CD14-positive monocyte (primary cell): Measurements from ENCODE around the gene GRID2. TPM values are rescaled to one million over a fixed set of nuclear protein-coding genes. Genes with fewer than 3 reads are reported as not detected.

Experiments used
- DNase-seq, 3 donors: peaks; one replicate each; pipeline ENCODE4 v3.0.0-alpha.2; 2011 to 2022
- H2AFZ ChIP-seq: 2 replicates; pipeline ENCODE4 v1.6.0; 2012; ENCODE audit warnings: mild to moderate bottlenecking, low read depth, low read length, inconsistent platforms; ENCODE audit not compliant: insufficient read depth, poor library complexity, severe bottlenecking
- H3K27ac ChIP-seq, 2 donors: 1 replicate in 1 of 2; 2 replicates in 1 of 2; pipeline ENCODE4 v1.5.1; 2012 to 2013; ENCODE audit warnings: low read length in 2 of 2, control low read depth in 1 of 2, inconsistent platforms in 1 of 2, low read depth in 1 of 2, mild to moderate bottlenecking in 1 of 2
- H3K27me3 ChIP-seq, 2 donors: one replicate each; pipeline versions ENCODE4 v1.6.0 to v1.6.1; 2011 to 2013; ENCODE audit warnings: low read length in 2 of 2; ENCODE audit not compliant: control insufficient read depth in 2 of 2, insufficient read depth in 2 of 2
- H3K36me3 ChIP-seq, 2 donors: replicated peaks in 1 of 2; 1 replicate in 1 of 2; 2 replicates in 1 of 2; pipeline versions ENCODE4 v1.5.1 to v1.6.1; 2012 to 2013; ENCODE audit warnings: low read length in 2 of 2, control low read depth in 1 of 2, inconsistent platforms in 1 of 2, mild to moderate bottlenecking in 1 of 2; ENCODE audit not compliant: insufficient read depth in 2 of 2, control insufficient read depth in 1 of 2
- H3K4me1 ChIP-seq, 2 donors: 1 replicate in 1 of 2; 2 replicates in 1 of 2; pipeline versions ENCODE4 v1.5.1 to v1.6.1; 2012 to 2013; ENCODE audit warnings: low read length in 2 of 2, control low read depth in 1 of 2, inconsistent platforms in 1 of 2, mild to moderate bottlenecking in 1 of 2, moderate library complexity in 1 of 2; ENCODE audit not compliant: insufficient read depth in 2 of 2, control insufficient read depth in 1 of 2
- H3K4me2 ChIP-seq: replicated peaks from 2 replicates; pipeline ENCODE3; 2012; ENCODE audit warnings: low read length, moderate library complexity, mild to moderate bottlenecking; ENCODE audit not compliant: poor library complexity, severe bottlenecking; ENCODE audit errors: extremely low read depth
- H3K4me3 ChIP-seq, 3 experiments: fragments of 200-600 bp in 1 of 3; sonication (generic) in 1 of 3; replicated peaks in 1 of 3; 1 replicate in 2 of 3; 2 replicates in 1 of 3; pipeline ENCODE4 v1.5.1; 2011 to 2013; ENCODE audit warnings: low read length in 3 of 3, mild to moderate bottlenecking in 3 of 3, control low read depth in 2 of 3, low read depth in 2 of 3, inconsistent platforms in 1 of 3, moderate library complexity in 1 of 3
- H3K79me2 ChIP-seq: 2 replicates; pipeline ENCODE4 v1.6.0; 2012; ENCODE audit warnings: mild to moderate bottlenecking, control low read depth, inconsistent platforms, low read length, moderate library complexity; ENCODE audit not compliant: insufficient read depth
- H3K9ac ChIP-seq: 2 replicates; pipeline ENCODE4 v1.6.0; 2017; ENCODE audit warnings: low read length, mild to moderate bottlenecking; ENCODE audit not compliant: insufficient read depth, poor library complexity, severe bottlenecking
- H3K9me3 ChIP-seq, 2 donors: replicated peaks in 1 of 2; 1 replicate in 1 of 2; 2 replicates in 1 of 2; pipeline versions ENCODE4 v1.5.1 to v1.6.1; 2012 to 2013; ENCODE audit warnings: low read length in 2 of 2, control low read depth in 1 of 2; ENCODE audit not compliant: control insufficient read depth in 1 of 2, insufficient read depth in 1 of 2
- H4K20me1 ChIP-seq: 2 replicates; pipeline ENCODE4 v1.6.0; 2012; ENCODE audit warnings: mild to moderate bottlenecking, low read length, control low read depth, moderate library complexity; ENCODE audit not compliant: insufficient read depth
- H3K27ac Mint-ChIP-seq, 7 donors: one replicate each; pipeline ENCODE4 v1.8.0; 2020; ENCODE audit warnings: mild to moderate bottlenecking in 7 of 7, mixed read lengths in 7 of 7, moderate library complexity in 6 of 7, inconsistent platforms in 2 of 7
- H3K27me3 Mint-ChIP-seq, 3 donors: one replicate each; pipeline ENCODE4 v1.8.0; 2021 to 2022; ENCODE audit warnings: low read depth in 3 of 3, mild to moderate bottlenecking in 3 of 3, mixed read lengths in 3 of 3, moderate library complexity in 3 of 3, inconsistent platforms in 1 of 3
- H3K36me3 Mint-ChIP-seq, 2 donors: one replicate each; pipeline ENCODE4 v1.8.0; 2020; ENCODE audit warnings: mixed read lengths in 2 of 2, inconsistent platforms in 1 of 2, mild to moderate bottlenecking in 1 of 2
- H3K4me1 Mint-ChIP-seq: one replicate; pipeline ENCODE4 v1.8.0; 2020; ENCODE audit warnings: mild to moderate bottlenecking, mixed read lengths
- H3K4me3 Mint-ChIP-seq, 2 donors: one replicate each; pipeline ENCODE4 v1.8.0; 2020; ENCODE audit warnings: mild to moderate bottlenecking in 2 of 2, mixed read lengths in 2 of 2, moderate library complexity in 1 of 2
- H3K9me3 Mint-ChIP-seq, 7 donors: one replicate each; pipeline ENCODE4 v1.8.0; 2020 to 2022; ENCODE audit warnings: mixed read lengths in 7 of 7, mild to moderate bottlenecking in 6 of 7, moderate library complexity in 6 of 7, inconsistent platforms in 2 of 7
- CTCF ChIP-seq: fragments of 200-600 bp; IDR thresholded peaks from one replicate; pipeline ENCODE4 v1.8.0; 2022; ENCODE audit warnings: antibody characterized with exemption, mild to moderate bottlenecking
- WGBS: methylation state at CpG from one replicate; pipeline ENCODE4 v1.1.5; 2013; ENCODE audit warnings: missing lambda C conversion rate; ENCODE audit not compliant: insufficient coverage; 5-methylcytosine and 5-hydroxymethylcytosine counted together
- intact Hi-C, 2 donors: fragments of 100-400 bp; cut with micrococcal nuclease; formaldehyde crosslinking; loops; one replicate each; pipeline versions ENCODE4 v1.15.0 to v1.15.1; 2023
- polyA plus RNA-seq, 3 donors: library from polyadenylated mRNA; depleted of rRNA in 1 of 3; unstranded in 2 of 3; stranded (reverse) in 1 of 3; fragments of 300-500 nt in 2 of 3; fragments of >200 nt in 1 of 3; fragmentation: Illumina TruSeq in 2 of 3; gene quantifications; 1 replicate in 2 of 3; 2 replicates in 1 of 3; pipeline ENCODE4 v1.2.3, GENCODE V29; 2012 to 2021

Gene GRID2
- polyA plus RNA-seq, 3 donors, result not detected

- no peak overlapping the region for H3K9ac ChIP-seq
- no peak for DNase-seq
- H3K27me3 ChIP-seq, result no peaks in the 10 kb centered on the region
- intact Hi-C loops, result no loop called here
- H3K4me2 ChIP-seq, result no peak overlapping the region
- H3K9me3 Mint-ChIP-seq, result peaks cover 0 to 2% (median 0%) of the 10 kb centered on the region in 7 donors
- H3K36me3 Mint-ChIP-seq, result no peaks in the 10 kb centered on the region
- no peaks in the 10 kb centered on the region for H3K9me3 ChIP-seq
- no peaks in the 10 kb centered on the region for H3K79me2 ChIP-seq
- H3K27ac ChIP-seq, result no peak overlapping the region
- no peaks in the 10 kb centered on the region for H3K4me1 ChIP-seq
- no peaks in the 10 kb centered on the region for H3K36me3 ChIP-seq
- H4K20me1 ChIP-seq, result no peaks in the 10 kb centered on the region
- TF ChIP-seq CTCF, result no peak
- H3K4me3 Mint-ChIP-seq, result no peak overlapping the region
- H3K4me3 ChIP-seq, result no peak overlapping the region
- no peak overlapping the region for H3K27ac Mint-ChIP-seq
- no peak overlapping the region for H2AFZ ChIP-seq
- no CpG with 5 or more reads among the region's 1 CpG for WGBS
- no peaks in the 10 kb centered on the region for H3K4me1 Mint-ChIP-seq
- H3K27me3 Mint-ChIP-seq, result no peaks in the 10 kb centered on the region
Measured at GRCh38 chr4:93414041-93414550, 1110.3 kb downstream of the GRID2 start.

GRCh38 chr4:93416344-93417128 lies 1112.8 kb downstream of the GRID2 start:
- no peak for TF ChIP-seq CTCF
- Histone ChIP-seq H4K20me1 (no peaks in the 10 kb centered on the region), H3K4me3 (no peak overlapping the region), H3K9ac (no peak overlapping the region), H2AFZ (no peak overlapping the region), H3K79me2 (no peaks in the 10 kb centered on the region), H3K27ac (no peak overlapping the region), H3K4me2 (no peak overlapping the region), H3K4me1 (no peaks in the 10 kb centered on the region), H3K9me3 (no peaks in the 10 kb centered on the region), H3K36me3 (no peaks in the 10 kb centered on the region), H3K27me3 (no peaks in the 10 kb centered on the region)
- H3K9me3 Mint-ChIP-seq, result peaks cover 0 to 4% (median 0%) of the 10 kb centered on the region in 7 donors
- 60% methylated on average over 1 of the region's 4 CpGs for WGBS
- no peaks in the 10 kb centered on the region for H3K27me3 Mint-ChIP-seq
- no peak overlapping the region for H3K4me3 Mint-ChIP-seq
- intact Hi-C loops, result no loop called here
- no peak for DNase-seq
- H3K27ac Mint-ChIP-seq, result no peak overlapping the region
- no peaks in the 10 kb centered on the region for H3K36me3 Mint-ChIP-seq
- H3K4me1 Mint-ChIP-seq, result no peaks in the 10 kb centered on the region
